NCI-H1930 (cell line): ENCODE results near the gene DVL2.
A peak's percentile ranks its signal among the peaks of the same experiment; 100 is the strongest.
"Not testable (repeated sequence)": the region's sequence is repeated elsewhere in the genome, so short reads cannot be mapped to it uniquely, and the experiment has no call there.

Source experiments
- DNase-seq, 2 experiments: peaks; one replicate each; lab custom pipeline; 2025; lab: John Stamatoyannopoulos, UW

The DVL2 gene

GRCh38 chr17:7196651-7197401, 37.5 kb downstream of the DVL2 start:
- no peak for DNase-seq

GRCh38 chr17:7195971-7196370, 38.3 kb downstream of the DVL2 start:
- DNase-seq: no peak

- DNase-seq: no peak
Measured at GRCh38 chr17:7192271-7192937, 41.9 kb downstream of the DVL2 start.

- DNase-seq: peak; percentile 22 to 26
Measured at GRCh38 chr17:7191571-7192270, 42.6 kb downstream of the DVL2 start.

GRCh38 chr17:7191069-7191468, 43.2 kb downstream of the DVL2 start:
- DNase-seq: no peak

GRCh38 chr17:7190276-7190917, 43.9 kb downstream of the DVL2 start:
- DNase-seq: no peak

- no peak for DNase-seq
Measured at GRCh38 chr17:7186241-7186640, 48.1 kb downstream of the DVL2 start.

- DNase-seq: no peak
Measured at GRCh38 chr17:7184647-7185046, 49.7 kb downstream of the DVL2 start.

GRCh38 chr17:7184091-7184488, 50.2 kb downstream of the DVL2 start:
- no peak for DNase-seq

GRCh38 chr17:7183433-7184090, 50.8 kb downstream of the DVL2 start:
- no peak for DNase-seq

- DNase-seq: not testable (repeated sequence)
Measured at GRCh38 chr17:7182101-7182500, 52.2 kb downstream of the DVL2 start.

GRCh38 chr17:7179317-7180254, 54.7 kb downstream of the DVL2 start, which contains the start of gene ASGR1:
Gene ASGR1, minus strand, starts transcription at chr17:7179370. Its CDS starts 807 bp downstream, at chr17:7178563.
- no peak for DNase-seq

GRCh38 chr17:7178973-7179316, 55.4 kb downstream of the DVL2 start:
- no peak for DNase-seq

GRCh38 chr17:7177954-7178477, 56.3 kb downstream of the DVL2 start:
- DNase-seq: peak; percentile 21 to 41

- peak; percentile 56 to 63 for DNase-seq
Measured at GRCh38 chr17:7177191-7177953, 56.9 kb downstream of the DVL2 start.

GRCh38 chr17:7176841-7177190, 57.5 kb downstream of the DVL2 start:
- DNase-seq: no peak

- no peak for DNase-seq
Measured at GRCh38 chr17:7176107-7176840, 58.0 kb downstream of the DVL2 start.
